NCI-H2196 (cell line): Measurements from ENCODE around the gene PHF2.

Experiments
- DNase-seq: peaks from one replicate; lab custom pipeline; 2025; ENCODE audit not compliant: unreplicated experiment; lab: John Stamatoyannopoulos, UW

The PHF2 gene

DNA sequence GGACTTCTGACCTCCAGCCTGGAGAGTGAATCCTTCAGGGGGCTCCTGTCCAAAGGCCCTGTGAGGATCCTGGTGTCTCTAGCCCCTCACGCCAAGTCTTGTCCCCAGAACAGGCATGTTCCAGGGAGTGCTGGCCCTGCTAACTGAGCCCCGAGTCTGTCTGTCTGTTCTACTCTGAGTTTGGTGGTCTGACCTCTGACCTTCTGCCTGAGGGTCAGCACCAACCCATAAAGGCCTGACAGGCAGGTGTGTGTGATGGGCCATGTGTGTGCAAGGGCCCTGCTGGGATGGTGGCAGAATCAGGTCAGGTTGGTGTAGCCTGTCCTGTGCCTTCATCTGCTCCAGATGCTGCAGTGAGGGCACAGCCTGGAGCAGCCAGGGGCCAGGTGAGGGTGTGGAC, 46.3 kb downstream of the PHF2 start:
- DNase-seq: no peak

DNA sequence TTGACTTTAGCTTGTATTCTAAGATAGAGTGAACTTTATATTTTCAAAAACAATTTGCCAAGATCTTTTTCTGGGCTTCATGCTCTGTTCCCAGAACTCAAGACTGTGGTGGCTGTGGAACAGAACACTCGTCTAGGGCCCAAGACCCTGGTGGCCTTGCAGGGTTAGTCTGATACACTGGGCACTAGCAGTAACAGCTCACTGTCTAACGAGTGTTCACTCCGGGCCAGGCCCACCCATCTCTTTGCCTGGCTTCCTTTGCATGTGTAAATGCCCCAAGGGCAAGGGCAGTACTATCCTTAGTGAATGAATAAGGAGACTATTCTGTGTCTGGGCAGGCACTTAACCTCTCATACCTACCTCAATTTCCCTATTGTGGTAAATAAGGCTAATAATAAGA, 47.4 kb downstream of the PHF2 start:
- no peak for DNase-seq

DNA sequence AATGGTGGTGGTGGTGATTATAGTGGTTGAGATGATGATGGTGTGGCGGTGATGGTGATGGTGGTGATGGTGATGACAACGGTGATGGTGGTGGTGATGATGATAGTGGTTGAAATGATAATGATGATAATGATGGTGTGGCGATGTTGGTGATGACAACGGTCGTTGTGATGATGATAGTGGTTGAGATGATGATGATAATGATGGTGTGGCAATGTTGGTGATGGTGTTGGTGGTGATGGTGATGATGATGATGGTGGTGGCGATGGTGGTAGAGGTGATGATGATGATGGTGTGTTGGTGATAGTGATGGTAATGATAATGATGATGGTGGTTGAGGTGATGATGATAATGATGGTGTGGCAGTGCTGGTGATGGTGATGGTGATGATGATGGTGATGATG, 48.0 kb downstream of the PHF2 start:
- no peak for DNase-seq

DNA sequence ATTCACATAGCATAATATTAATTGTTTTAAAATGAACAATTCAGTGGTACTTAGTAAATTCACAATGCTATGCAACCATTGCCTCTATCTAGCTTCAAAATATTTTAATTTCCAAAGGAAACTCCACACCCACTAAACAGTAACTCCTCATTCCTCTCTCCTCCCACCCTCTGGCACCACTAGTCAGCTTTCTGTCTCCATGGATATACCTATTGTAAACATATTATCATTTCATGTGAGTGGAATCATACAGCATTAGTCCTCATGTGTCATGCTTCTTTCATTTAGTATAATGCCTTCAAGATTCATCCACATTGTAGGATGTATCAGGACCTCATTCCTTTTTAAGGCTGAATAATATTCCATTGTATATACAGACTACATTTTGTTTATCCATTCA, 48.6 kb downstream of the PHF2 start:
- DNase-seq: no peak

DNA sequence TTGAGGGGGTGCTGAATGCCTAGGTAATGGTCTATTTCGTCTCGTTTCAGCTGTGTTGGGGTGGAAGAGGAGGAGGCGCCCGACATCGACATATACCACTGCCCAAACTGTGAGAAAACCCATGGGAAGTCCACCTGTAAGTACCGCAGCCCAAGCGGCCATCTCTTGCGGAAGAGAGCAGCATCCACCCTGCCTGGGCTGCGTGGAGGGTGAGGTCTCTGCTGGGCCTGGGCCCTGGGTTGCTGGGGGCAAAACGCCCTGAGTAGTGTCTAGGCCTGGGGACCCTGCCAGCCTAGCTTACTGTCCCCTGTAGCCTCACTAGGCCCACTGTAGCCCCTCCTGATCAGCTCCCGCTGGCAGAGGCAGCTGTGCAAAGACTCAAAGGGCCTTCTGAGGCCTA, 53.5 kb downstream of the PHF2 start:
- no peak for DNase-seq

DNA sequence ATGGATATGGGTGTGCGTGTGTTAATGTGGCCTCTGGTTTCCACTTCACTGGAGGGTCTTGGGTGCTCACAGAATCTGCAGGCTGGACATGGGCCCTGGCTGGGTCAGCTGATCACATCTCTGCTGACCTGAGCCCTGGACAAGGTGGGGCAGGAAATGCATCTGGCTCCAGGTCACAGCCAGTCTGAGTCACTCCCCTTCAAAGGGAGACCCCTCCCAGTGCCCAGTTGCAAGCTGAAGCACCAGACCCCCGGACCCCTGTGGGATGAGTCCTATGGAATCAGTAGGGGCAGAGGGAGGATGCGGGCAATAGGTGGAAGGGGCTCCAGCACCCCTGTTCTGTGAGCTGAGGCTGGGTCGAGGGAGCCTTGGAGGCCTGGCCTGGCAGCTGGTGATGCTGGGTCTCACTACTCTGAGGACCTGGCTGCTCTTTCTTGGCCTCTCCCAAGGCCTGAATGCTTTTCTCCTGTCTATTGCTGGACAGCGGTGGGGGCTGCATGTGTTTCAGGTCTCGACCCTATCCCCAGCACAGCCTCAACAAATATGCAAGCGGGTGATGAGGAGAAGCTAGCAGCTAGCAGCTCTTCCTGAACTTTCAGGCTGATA, 54.5 kb downstream of the PHF2 start:
- DNase-seq: no peak

DNA sequence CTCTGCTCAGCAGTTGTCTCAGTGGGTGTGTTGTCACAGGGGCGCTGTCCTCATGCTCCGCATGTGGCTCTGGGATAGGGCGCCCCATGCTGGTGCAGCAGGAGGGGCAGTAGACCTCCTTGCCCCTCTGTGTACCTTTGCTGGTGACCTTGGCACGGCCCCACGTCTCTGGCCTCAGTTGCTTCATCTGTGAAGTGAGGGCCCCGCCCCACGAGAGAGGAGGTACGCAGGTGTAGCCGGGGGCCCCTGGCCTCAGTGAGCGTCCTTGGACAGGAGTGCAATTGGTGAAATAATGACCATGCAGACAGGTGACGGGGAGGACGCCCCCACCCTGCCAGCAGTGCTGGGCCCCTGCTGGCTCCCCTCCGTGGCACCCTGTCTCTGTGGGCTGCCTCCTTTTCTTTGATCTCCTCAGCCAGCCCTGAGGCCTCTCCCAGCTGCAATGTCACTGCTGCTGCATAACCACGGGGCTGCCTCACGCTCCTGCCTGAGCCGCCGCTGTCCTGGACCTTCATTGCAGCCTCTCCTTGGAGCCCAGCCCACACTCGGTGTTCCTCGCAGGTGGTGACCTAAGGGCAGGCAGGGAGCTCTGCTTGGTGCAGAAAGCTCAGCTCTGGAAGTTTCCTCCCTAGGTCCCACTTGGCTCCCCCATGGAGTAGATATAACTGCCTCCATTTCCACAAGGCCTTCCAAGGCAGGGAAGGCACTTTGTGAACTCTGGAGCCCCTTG, 57.3 kb downstream of the PHF2 start:
- DNase-seq: no peak

DNA sequence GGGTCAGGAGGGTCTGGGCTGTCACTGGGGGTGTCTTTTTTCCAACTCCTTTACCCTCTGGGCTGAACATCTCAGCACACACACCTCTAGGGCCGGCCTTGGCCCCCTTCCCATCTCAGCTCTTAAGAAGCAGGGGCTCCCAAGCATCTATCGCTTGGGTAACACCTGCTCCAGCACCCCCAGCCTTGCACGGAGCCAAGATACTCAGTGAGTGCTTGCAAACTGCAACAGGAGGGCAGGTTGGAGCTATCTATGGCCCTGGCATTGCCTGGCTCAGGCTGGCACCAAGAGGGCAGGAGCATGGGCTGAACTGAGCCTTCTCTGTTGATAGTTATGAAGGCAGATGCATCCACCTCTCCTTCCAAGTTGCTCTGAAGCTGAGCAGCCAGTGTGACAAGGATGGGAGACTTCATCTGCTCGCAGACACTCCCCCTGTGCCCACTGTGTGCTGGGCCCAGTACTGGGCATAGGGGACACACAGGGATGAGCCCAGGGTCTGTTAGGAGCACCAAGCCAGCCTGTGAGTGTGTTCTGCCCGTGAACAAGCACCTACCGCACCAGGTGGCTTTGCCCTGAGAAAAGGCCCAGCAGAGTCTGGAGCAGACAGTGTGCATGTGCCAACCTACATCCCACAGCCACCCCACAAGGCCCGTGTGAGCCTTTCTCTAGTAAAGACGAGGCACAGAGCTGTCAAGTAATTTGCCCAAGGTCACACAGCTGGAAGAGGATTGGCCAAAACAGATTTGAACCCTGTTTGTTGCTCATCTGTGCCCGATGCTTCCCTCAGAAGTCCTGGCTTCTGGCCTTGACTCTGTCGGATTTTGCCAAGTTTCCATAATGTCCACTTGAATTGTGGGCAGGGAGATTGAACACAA, 58.2 kb downstream of the PHF2 start:
- DNase-seq: no peak

DNA sequence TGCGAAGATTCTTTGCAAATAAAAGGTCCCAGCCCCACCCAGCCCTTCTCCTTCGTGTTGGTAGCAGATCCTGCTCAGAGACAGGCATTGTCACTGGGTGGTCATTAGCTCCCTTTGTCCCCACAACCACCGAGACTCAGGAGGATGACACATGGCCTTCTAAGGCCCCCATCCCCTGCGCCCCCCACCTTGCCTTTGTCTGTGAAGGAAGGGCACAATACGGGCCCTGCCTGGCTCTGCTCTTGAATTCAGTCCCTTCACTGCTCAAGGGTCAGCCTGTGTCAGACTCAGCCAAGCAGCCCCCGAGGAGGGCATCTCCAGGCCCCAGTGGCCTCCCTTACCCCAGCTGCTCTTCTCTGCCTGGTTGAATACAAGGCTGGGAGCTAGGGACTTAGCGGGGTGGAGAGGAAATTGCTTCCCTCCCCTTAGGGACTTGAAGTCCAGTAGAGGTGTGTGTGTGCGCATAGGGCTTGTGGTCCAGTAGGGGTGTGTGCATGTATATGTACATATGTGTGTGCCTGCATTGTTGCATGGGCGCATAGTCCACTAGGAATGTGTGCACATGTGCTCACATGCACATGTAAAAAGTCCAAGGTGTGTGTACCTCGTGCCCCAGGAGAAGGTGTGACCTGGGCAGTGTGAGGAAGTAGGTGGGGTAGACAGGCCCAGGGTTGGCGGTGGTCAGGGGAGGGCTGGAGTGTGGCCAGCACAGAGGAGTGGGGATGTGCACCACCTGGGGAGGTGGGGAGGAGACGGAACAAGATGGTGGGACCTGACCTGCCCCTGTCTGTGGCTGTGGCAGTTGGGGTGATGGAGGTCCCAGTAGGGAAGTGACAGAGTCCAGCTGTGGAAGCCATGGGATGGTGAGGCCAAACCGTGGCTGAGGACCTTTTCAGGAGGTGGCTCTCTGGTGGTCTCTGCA, 59.1 kb downstream of the PHF2 start:
- DNase-seq: no peak

DNA sequence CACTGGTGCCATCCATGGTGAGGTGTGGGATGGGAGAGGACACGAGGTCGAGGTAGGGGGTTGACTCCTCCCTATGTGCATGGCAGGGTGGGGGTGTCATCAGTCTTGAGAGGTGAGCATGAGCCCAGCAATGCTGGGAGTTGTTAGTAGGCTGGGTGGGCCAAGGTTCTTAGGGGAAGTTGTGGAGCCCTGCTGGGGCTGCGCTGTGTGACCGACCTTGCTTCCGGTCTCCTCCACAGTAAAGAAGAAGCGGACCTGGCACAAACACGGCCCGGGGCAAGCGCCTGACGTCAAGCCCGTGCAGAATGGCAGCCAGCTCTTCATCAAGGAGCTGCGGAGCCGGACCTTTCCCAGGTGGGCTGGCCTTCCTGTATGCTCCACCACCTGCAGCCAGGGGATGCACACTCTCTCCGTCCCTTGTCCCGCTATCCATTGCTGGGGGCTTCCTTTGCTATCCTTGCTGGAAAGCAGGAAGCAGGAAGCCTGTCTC, 59.8 kb downstream of the PHF2 start:
- DNase-seq: no peak

DNA sequence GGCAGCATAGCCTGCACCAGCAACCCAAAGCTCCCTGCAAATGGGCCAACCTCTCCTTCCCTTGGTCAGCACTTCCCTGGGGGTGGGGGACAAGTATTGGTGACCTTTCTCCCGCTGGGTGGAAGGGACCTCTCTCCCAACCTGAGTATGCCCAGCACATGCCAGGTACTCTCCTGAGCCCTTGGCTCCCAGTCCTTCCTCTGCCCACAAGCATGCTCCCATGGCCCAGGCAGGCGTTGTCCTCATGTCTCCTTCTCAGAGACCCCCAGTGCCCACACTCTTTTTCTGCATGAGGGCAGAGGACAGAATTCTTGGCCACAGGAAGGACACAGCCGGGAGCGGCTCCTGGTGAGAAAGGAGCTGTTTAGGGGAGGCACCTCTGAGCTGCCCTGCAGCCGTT, 60.3 kb downstream of the PHF2 start:
- DNase-seq: no peak

DNA sequence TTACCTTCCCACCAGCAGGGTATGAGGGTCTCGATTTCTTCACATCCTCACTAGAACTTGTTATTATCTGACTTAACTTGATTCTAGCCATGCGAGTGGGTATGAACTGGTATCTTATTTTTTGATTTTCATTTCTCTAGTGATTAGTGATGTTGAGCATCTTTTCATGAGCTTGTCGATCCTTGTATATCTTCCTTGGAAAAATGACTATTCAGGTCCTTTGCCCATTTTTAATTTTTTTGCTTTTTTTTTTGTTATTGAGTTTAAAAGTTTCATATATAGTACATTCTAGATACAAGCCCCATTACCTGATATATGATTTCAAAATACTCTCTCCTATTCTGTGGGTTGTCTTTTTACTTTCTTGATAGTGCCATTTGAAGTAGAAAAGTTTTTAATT, 61.5 kb downstream of the PHF2 start:
- no peak for DNase-seq

DNA sequence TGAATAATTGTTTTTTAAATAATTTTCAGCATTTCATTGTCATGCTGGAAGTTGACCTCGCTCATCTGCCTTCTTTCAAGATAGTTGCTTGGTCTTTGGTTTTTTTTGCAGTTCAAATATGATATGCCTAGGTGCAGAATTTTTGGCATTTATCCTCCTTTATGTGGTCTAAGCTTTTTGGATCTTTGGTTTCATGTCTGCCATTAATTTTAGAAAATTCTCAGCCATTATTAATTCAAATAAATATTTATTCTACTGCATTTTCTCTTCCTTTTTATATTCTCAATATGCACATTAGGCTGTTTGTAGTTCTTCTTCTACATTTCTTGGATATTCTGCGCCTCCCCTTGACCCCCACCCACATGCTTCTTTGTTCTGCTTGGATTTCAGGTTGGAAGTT, 63.6 kb downstream of the PHF2 start:
- no peak for DNase-seq

DNA sequence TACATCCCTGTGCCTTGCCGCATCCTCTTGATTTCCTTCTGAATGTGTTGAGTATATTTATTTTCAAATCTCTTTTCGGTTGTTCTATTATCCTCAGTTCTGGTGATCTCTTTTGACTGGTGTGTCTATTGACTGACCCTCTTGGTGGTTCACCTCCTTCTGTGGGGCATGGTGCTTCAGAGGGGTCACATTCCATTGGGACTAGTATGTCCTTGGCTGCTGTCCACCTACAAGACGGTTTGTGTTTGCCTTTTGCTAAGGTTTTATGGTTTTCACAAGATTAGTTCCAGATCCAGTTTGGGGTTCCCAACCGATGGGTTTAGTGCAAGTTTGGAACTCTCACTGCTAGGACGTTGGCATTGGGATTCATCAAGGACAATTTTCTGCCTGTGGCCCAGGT, 66.6 kb downstream of the PHF2 start:
- no peak for DNase-seq

DNA sequence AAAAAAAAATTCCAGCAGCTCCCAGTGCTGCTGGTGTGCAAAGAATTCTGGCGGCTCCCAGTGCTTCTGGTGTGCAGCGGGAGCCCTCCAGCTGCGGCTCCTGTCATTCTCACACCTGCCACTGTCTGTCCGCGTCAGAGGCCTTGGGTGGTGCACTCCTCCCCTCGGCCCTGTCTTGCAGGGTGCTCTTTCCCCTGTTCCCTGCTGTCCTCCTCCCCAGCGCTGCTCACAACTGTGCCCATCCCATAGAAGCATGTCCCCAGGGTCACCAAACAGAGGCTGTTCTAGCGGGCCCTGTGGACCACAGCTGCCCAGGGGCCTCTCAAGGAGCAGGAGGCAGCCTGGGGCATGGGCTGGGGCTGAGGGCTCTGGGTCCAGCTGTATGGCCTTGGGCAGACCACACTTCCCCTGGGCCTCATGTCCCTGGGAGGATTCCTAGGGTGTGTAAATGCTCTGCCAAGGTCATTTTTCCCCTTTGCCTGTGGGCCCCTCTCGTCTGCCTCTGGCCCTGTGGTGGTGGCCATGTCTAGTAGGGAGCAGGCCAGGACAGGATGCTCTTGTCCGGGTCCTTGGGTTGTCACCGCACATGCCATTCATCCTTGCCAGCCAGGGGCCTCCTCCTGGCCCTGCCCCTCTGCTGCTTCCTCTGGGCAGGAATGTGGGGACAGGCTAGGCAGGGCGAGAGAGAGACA, 68.2 kb downstream of the PHF2 start:
- no peak for DNase-seq

DNA sequence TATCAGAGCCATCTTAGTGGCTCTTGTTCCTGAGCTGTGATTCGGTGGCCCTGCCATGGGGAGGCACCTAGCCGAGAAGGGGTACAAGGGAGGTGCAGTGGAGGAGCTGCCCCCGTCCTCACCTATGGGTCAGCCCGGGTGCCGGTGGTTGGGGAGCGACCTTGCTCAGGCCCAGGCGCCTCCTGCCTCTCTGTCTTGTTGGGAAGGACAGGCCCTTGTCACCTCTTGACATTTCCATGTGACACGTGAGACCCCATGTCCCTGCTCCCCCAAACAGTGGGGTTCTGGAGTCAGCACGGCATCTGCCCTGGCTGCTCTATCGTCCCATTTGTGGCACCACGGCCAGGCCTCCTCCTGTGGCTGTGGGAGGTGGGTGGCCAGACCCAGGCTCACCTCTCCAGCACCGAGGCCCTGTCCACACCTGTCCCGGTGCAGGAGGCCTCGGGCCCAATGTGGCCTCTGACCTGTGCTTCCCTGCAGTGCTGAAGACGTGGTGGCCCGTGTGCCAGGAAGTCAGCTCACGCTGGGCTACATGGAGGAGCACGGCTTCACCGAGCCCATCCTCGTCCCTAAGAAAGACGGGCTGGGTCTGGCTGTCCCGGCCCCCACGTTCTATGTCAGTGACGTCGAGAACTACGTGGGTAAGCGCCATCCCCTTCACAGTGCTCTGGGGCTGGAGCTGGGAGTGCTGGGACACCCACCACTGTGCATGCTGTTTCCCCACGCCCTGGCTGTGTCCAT, 68.9 kb downstream of the PHF2 start:
- DNase-seq: no peak

DNA sequence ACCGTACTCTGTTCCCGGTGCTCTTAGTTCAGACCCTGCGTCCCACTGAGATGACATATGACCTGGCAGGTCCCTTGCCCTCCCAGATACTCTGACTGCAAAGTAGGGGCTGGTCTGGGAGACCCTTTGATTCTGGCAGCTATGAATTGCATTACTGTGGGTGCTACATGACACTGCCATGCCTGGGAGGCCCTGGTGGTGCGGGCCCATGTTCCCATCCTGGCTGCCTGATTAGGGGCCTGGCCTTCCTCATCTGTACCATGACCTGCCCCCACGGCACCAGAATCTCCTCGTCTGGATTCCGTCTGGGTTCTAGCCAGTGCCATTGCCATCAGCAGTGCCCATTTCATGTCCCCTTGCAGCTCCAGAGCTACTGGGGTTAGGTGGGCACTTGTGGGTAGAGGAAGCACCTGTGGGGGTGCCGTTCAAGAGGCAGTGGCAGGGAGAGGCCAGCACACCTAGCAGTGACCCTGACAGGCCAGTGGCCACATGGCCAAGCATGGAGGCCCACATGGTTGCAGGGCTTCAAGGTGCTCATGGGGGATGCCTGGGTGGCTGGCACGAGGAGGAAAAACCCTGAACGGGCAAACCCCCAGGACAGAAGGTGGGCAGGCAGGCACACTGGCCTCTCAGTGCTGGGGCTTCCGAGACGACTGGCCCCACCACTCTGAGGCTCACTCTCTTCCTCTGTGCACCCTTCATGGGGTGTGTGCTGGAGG, 69.7 kb downstream of the PHF2 start:
- DNase-seq: no peak

DNA sequence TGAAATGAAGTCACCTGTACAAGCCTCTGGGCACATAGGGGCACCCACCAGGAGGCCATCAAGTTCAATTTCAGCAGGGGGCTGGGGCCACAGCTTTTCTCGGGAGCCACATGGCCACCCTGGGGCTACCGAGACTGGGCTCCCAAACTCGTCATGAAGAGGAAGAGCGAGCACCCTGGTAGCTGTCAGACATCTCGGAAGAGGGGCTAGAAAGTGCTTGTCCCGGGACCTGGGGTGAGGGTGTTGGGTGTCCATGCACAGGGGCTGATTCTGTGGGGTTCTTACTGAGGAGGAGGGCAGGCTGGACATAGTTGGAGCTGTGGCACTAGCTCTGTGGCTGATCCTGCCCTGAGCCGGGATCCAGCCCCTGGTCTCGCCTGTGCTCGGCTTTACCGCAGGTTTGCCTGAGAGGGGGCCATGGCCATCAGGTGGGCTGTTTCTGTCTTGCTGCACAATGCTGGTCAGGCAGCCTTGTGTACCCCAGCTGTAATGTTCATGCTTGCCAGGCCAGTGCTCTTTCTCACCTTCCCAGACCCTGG, 70.3 kb downstream of the PHF2 start:
- no peak for DNase-seq

DNA sequence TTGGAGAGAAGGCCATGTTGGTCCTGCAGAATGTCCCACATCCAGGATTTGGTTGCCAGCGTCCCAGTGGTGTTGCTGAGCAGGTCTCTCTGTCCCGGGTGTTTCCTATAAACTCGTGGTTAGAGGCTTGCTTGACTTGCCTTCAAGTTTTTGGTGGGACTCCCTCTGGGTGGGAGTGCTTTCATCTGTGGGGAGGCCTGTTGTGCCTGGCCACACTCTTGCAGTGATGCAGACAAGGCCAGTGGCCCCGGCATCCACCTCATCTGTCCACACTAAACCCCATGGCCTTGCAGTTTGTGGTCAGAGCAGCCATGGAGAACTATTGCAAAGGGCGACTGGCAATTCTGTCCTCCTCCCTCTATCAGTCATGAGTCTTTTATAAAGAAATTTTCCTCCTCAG, 71.8 kb downstream of the PHF2 start:
- DNase-seq: no peak
